ENCODE data around the gene GPR39.

GPR39 gene

GRCh38 chr2:132656266-132656975 lies 239.8 kb downstream of the GPR39 start:
- no peak overlapping the region for H2AFZ ChIP-seq (ENCODE audit: low read depth, low read length, severe bottlenecking)
- no peaks in the 10 kb centered on the region for H3K79me2 ChIP-seq (ENCODE audit: insufficient read depth, low read length)
- no peaks in the 10 kb centered on the region for H3K27me3 ChIP-seq (ENCODE audit: low read length)
- no peaks in the 10 kb centered on the region for H3K36me3 ChIP-seq (ENCODE audit: low read length)
- H3K27ac ChIP-seq (ENCODE audit: low read depth, low read length) = no peak overlapping the region
- no peak overlapping the region for H3K9ac ChIP-seq (ENCODE audit: low read length)
- no peaks in the 10 kb centered on the region for H3F3A ChIP-seq (ENCODE audit: insufficient read depth)
- no peaks in the 10 kb centered on the region for H4K20me1 ChIP-seq (ENCODE audit: low read depth, low read length)
- TF ChIP-seq EZH2phosphoT487 (conservative IDR thresholded peaks at IDR 0.05; ENCODE audit: low read length) = no peak
- no peak for TF ChIP-seq CTCF (IDR thresholded peaks at IDR 0.05; ENCODE audit: insufficient read depth, low read length, poor library complexity, severe bottlenecking)
- H3K9me2 ChIP-seq (replicated peaks; ENCODE audit: insufficient read depth, low read length) = no peaks in the 10 kb centered on the region
- H3K4me3 ChIP-seq (ENCODE audit: insufficient read depth, low read length, poor library complexity, severe bottlenecking) = no peak overlapping the region
- H3K9me3 ChIP-seq (ENCODE audit: insufficient read depth, low read length) = no peaks in the 10 kb centered on the region
- H3K4me2 ChIP-seq (ENCODE audit: low read depth, low read length, poor library complexity, severe bottlenecking) = no peak overlapping the region

DNA sequence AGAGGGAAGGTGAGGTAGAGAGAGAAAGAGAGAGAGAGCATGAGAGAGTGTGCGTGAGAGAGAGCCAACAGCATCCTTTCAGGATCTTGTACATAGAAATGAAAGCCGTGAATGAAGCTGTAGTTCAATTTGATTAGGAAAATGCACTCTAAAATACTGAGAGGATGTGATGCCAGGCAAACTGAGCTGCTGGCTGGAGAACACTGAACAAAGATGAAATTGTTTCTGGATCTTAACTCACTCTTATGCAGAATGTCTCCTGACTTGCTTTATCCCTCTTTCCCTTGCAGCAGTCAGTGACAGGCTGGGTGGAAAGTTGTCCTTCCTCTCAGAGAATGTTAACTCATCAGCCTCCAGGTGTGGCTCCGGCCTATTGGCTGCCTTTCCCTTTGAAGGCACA lies 242.7 kb downstream of the GPR39 start:
- H3K4me3 ChIP-seq (ENCODE audit: insufficient read depth, low read length, poor library complexity, severe bottlenecking) = no peak overlapping the region
- H3K9me2 ChIP-seq (replicated peaks; ENCODE audit: insufficient read depth, low read length) = no peaks in the 10 kb centered on the region
- H4K20me1 ChIP-seq (ENCODE audit: low read depth, low read length) = no peaks in the 10 kb centered on the region
- H3K9ac ChIP-seq (ENCODE audit: low read length) = no peak overlapping the region
- H3K9me3 ChIP-seq (ENCODE audit: insufficient read depth, low read length) = no peaks in the 10 kb centered on the region
- H3K27me3 ChIP-seq (ENCODE audit: low read length) = no peaks in the 10 kb centered on the region
- H3K36me3 ChIP-seq (ENCODE audit: low read length) = no peaks in the 10 kb centered on the region
- H3K27ac ChIP-seq (ENCODE audit: low read depth, low read length) = no peak overlapping the region
- H2AFZ ChIP-seq (ENCODE audit: low read depth, low read length, severe bottlenecking) = no peak overlapping the region
- no peaks in the 10 kb centered on the region for H3F3A ChIP-seq (ENCODE audit: insufficient read depth)
- no peaks in the 10 kb centered on the region for H3K79me2 ChIP-seq (ENCODE audit: insufficient read depth, low read length)
- H3K4me2 ChIP-seq (ENCODE audit: low read depth, low read length, poor library complexity, severe bottlenecking) = no peak overlapping the region
- no peak for TF ChIP-seq EZH2phosphoT487 (conservative IDR thresholded peaks at IDR 0.05; ENCODE audit: low read length)
- no peak for TF ChIP-seq CTCF (IDR thresholded peaks at IDR 0.05; ENCODE audit: insufficient read depth, low read length, poor library complexity, severe bottlenecking)

DNA sequence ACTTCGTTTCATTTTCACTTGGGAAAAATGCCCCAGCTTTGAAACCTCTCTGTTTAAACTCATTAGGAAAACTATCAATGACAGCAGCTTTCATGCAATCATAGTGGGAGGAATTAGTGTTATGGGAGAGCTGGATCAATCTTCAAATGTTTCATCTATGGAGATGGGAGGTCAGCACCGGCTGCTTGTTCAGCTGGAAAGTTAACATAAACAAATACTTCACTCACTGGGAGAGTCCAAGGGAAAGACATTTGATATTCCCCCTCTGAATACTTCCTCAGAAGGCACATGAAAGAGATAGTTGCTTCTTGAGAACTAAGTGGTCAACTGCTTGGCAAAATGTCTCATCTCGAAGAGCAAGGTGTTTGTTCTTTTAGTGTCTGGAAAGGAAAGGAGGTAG lies 246.1 kb downstream of the GPR39 start:
- Histone ChIP-seq H3K27me3 (ENCODE audit: low read length) (no peaks in the 10 kb centered on the region), H4K20me1 (ENCODE audit: low read depth, low read length) (no peaks in the 10 kb centered on the region), H3K9ac (ENCODE audit: low read length) (no peak overlapping the region), H3K9me2 (replicated peaks; ENCODE audit: insufficient read depth, low read length) (no peaks in the 10 kb centered on the region), H3K27ac (ENCODE audit: low read depth, low read length) (no peak overlapping the region), H3F3A (ENCODE audit: insufficient read depth) (no peaks in the 10 kb centered on the region), H3K36me3 (ENCODE audit: low read length) (no peaks in the 10 kb centered on the region), H2AFZ (ENCODE audit: low read depth, low read length, severe bottlenecking) (no peak overlapping the region), H3K79me2 (ENCODE audit: insufficient read depth, low read length) (no peaks in the 10 kb centered on the region), H3K4me3 (ENCODE audit: insufficient read depth, low read length, poor library complexity, severe bottlenecking) (no peak overlapping the region), H3K9me3 (ENCODE audit: insufficient read depth, low read length) (no peaks in the 10 kb centered on the region), H3K4me2 (ENCODE audit: low read depth, low read length, poor library complexity, severe bottlenecking) (no peak overlapping the region)
- TF ChIP-seq CTCF (IDR thresholded peaks at IDR 0.05; ENCODE audit: insufficient read depth, low read length, poor library complexity, severe bottlenecking) (no peak), EZH2phosphoT487 (conservative IDR thresholded peaks at IDR 0.05; ENCODE audit: low read length) (no peak)
